ENCODE results near the gene GRIP2. TPM values are rescaled to one million over a fixed set of nuclear protein-coding genes. Genes with fewer than 3 reads are reported as not detected.

Gene GRIP2
- polyA plus RNA-seq, 1 donor from 2014 or later = 8.6 TPM

- Histone ChIP-seq H3K27me3 (ENCODE audit: insufficient read depth, low read depth, low read length) (no peaks in the 10 kb centered on the region), H3K27ac (ENCODE audit: low read length) (no peak overlapping the region), H4K20me1 (ENCODE audit: insufficient read depth) (no peaks in the 10 kb centered on the region), H3K4me2 (ENCODE audit: low read length) (no peak overlapping the region), H3K9me3 (ENCODE audit: low read length) (no peaks in the 10 kb centered on the region), H3K4me3 (ENCODE audit: low read length) (no peak overlapping the region), H3K36me3 (ENCODE audit: insufficient read depth, low read length) (no peaks in the 10 kb centered on the region), H3K79me2 (replicated peaks; ENCODE audit: insufficient read depth, low read length) (no peaks in the 10 kb centered on the region), H3F3A (ENCODE audit: insufficient read depth, low read length, poor library complexity, severe bottlenecking) (no peaks in the 10 kb centered on the region), H3K9ac (ENCODE audit: low read length) (no peak overlapping the region), H3K9me2 (ENCODE audit: insufficient read depth, low read length) (no peaks in the 10 kb centered on the region), H2AFZ (ENCODE audit: low read depth, low read length) (no peak overlapping the region)
- no peak for TF ChIP-seq TAF1 (IDR thresholded peaks at IDR 0.05; ENCODE audit: low read depth)
- no peak for TF ChIP-seq EP300 (conservative IDR thresholded peaks at IDR 0.05; ENCODE audit: poor library complexity, severe bottlenecking)
- no peak for TF ChIP-seq RAD21 (conservative IDR thresholded peaks at IDR 0.05)
- TF ChIP-seq MXI1 (conservative IDR thresholded peaks at IDR 0.05; ENCODE audit: poor library complexity, severe bottlenecking) = no peak
- TF ChIP-seq REST (IDR thresholded peaks at IDR 0.05; ENCODE audit: borderline replicate concordance) = no peak
- no peak for TF ChIP-seq SMC3 (conservative IDR thresholded peaks at IDR 0.05; ENCODE audit: poor library complexity)
- no peak for TF ChIP-seq CTCF (IDR thresholded peaks at IDR 0.05; ENCODE audit: poor library complexity, severe bottlenecking)
- no peak for TF ChIP-seq EZH2 (IDR thresholded peaks at IDR 0.05; ENCODE audit: borderline replicate concordance, insufficient read depth, low read length, poor library complexity, severe bottlenecking)
- TF ChIP-seq POLR2AphosphoS5 (IDR thresholded peaks at IDR 0.05) = no peak
Measured at GRCh38 chr3:14519406-14519805, 20.7 kb downstream of the GRIP2 start.

GRCh38 chr3:14518893-14519292 lies 21.2 kb downstream of the GRIP2 start:
- Histone ChIP-seq H3K4me2 (ENCODE audit: low read length) (no peak overlapping the region), H3K9me3 (ENCODE audit: low read length) (no peaks in the 10 kb centered on the region), H2AFZ (ENCODE audit: low read depth, low read length) (no peak overlapping the region), H3F3A (ENCODE audit: insufficient read depth, low read length, poor library complexity, severe bottlenecking) (no peaks in the 10 kb centered on the region), H3K79me2 (replicated peaks; ENCODE audit: insufficient read depth, low read length) (no peaks in the 10 kb centered on the region), H3K27ac (ENCODE audit: low read length) (no peak overlapping the region), H3K9ac (ENCODE audit: low read length) (no peak overlapping the region), H3K9me2 (ENCODE audit: insufficient read depth, low read length) (no peaks in the 10 kb centered on the region), H4K20me1 (ENCODE audit: insufficient read depth) (no peaks in the 10 kb centered on the region), H3K4me3 (ENCODE audit: low read length) (no peak overlapping the region), H3K36me3 (ENCODE audit: insufficient read depth, low read length) (no peaks in the 10 kb centered on the region), H3K27me3 (ENCODE audit: insufficient read depth, low read depth, low read length) (no peaks in the 10 kb centered on the region)
- TF ChIP-seq MXI1 (conservative IDR thresholded peaks at IDR 0.05; ENCODE audit: poor library complexity, severe bottlenecking) (no peak), SMC3 (conservative IDR thresholded peaks at IDR 0.05; ENCODE audit: poor library complexity) (no peak), REST (IDR thresholded peaks at IDR 0.05; ENCODE audit: borderline replicate concordance) (no peak), RAD21 (conservative IDR thresholded peaks at IDR 0.05) (no peak), TAF1 (IDR thresholded peaks at IDR 0.05; ENCODE audit: low read depth) (no peak), EZH2 (IDR thresholded peaks at IDR 0.05; ENCODE audit: borderline replicate concordance, insufficient read depth, low read length, poor library complexity, severe bottlenecking) (no peak), CTCF (IDR thresholded peaks at IDR 0.05; ENCODE audit: poor library complexity, severe bottlenecking) (no peak), POLR2AphosphoS5 (IDR thresholded peaks at IDR 0.05) (no peak)
